T-helper 1 cell (primary cell): ENCODE results near the gene PREX1.
A peak's percentile ranks its signal among the peaks of the same experiment; 100 is the strongest.

Experiments
- DNase-seq, 5 donors: peaks; one replicate each; pipeline ENCODE4 v3.0.0-alpha.2; 2012 to 2020

The PREX1 gene

GRCh38 chr20:48652961-48653705 lies 174.7 kb downstream of the PREX1 start:
- no peak for DNase-seq

GRCh38 chr20:48651960-48652359 lies 175.8 kb downstream of the PREX1 start:
- no peak for DNase-seq

- no peak for DNase-seq
Measured at GRCh38 chr20:48651271-48651670, 176.5 kb downstream of the PREX1 start.

GRCh38 chr20:48649868-48650267 lies 177.9 kb downstream of the PREX1 start:
- no peak for DNase-seq

GRCh38 chr20:48649104-48649626 lies 178.6 kb downstream of the PREX1 start:
- no peak for DNase-seq

- no peak for DNase-seq
Measured at GRCh38 chr20:48648482-48649051, 179.2 kb downstream of the PREX1 start.

- no peak for DNase-seq
Measured at GRCh38 chr20:48647858-48648257, 179.9 kb downstream of the PREX1 start.

GRCh38 chr20:48645666-48646065 lies 182.1 kb downstream of the PREX1 start:
- DNase-seq = no peak

GRCh38 chr20:48644286-48644828 lies 183.4 kb downstream of the PREX1 start:
- DNase-seq = no peak

- no peak for DNase-seq
Measured at GRCh38 chr20:48642105-48642880, 185.5 kb downstream of the PREX1 start.

- no peak for DNase-seq
Measured at GRCh38 chr20:48640871-48641270, 186.9 kb downstream of the PREX1 start.

- DNase-seq = no peak
Measured at GRCh38 chr20:48639899-48640298, 187.9 kb downstream of the PREX1 start.

- DNase-seq = no peak
Measured at GRCh38 chr20:48638546-48638945, 189.3 kb downstream of the PREX1 start.

- no peak for DNase-seq
Measured at GRCh38 chr20:48637461-48637860, 190.3 kb downstream of the PREX1 start.

GRCh38 chr20:48636301-48636700 lies 191.5 kb downstream of the PREX1 start:
- no peak for DNase-seq

GRCh38 chr20:48635791-48636267 lies 192.0 kb downstream of the PREX1 start:
- peak in 4 of 5 donors; percentile 50 to 62 (median 55) for DNase-seq

- DNase-seq = no peak
Measured at GRCh38 chr20:48635361-48635760, 192.4 kb downstream of the PREX1 start.

- DNase-seq = no peak
Measured at GRCh38 chr20:48634641-48635040, 193.2 kb downstream of the PREX1 start.

- no peak for DNase-seq
Measured at GRCh38 chr20:48633620-48634257, 194.1 kb downstream of the PREX1 start.

GRCh38 chr20:48632825-48633619 lies 194.8 kb downstream of the PREX1 start:
- no peak for DNase-seq

- DNase-seq = no peak
Measured at GRCh38 chr20:48632017-48632824, 195.6 kb downstream of the PREX1 start.
